ENCODE results near the gene RCOR1.

- TF ChIP-seq TAF1 (IDR thresholded peaks at IDR 0.05; ENCODE audit: low read depth, low read length) (no peak), POLR2A (IDR thresholded peaks at IDR 0.05; ENCODE audit: control extremely low read depth in 1 of 2, low read depth in 2 of 2, low read length in 2 of 2) (no peak), EP300 (IDR thresholded peaks at IDR 0.05; ENCODE audit: borderline replicate concordance in 1 of 2, low read depth in 2 of 2, low read length in 2 of 2) (no peak), BRCA1 (IDR thresholded peaks at IDR 0.05; ENCODE audit: low read depth, low read length) (no peak), KDM4A (IDR thresholded peaks at IDR 0.05; ENCODE audit: low read depth, low read length, severe bottlenecking) (no peak), CBX5 (IDR thresholded peaks at IDR 0.05; ENCODE audit: low read depth, low read length) (no peak), CTCF (IDR thresholded peaks at IDR 0.05; ENCODE audit: control extremely low read depth in 1 of 3, insufficient read depth in 1 of 3, low read depth in 1 of 3, low read length in 3 of 3) (no peak)
These were observed 263 bp downstream of the RCOR1 start for GRCh38 chr14:102592763-102593060.
